Heart left ventricle (tissue), 13 donors: ENCODE data around the gene AK4.

ENCODE experiments used
- CTCF ChIP-seq, 12 donors: fragments of 200-600 bp; sonication (generic) in 4 of 12; IDR thresholded peaks; one replicate each; pipeline versions ENCODE4 v1.5.0 to v1.8.0; 2018 to 2022; ENCODE audit warnings: antibody characterized with exemption in 12 of 12, mild to moderate bottlenecking in 5 of 12
- POLR2A ChIP-seq, 2 donors: fragments of 450-650 bp; IDR thresholded peaks; one replicate each; pipeline ENCODE4 v1.6.1; 2017; ENCODE audit warnings: antibody characterized with exemption in 2 of 2, mild to moderate bottlenecking in 2 of 2, moderate library complexity in 2 of 2
- donor health status: ischemic (EF 13 %, LVEDD 7.1; RV severe dilation, severe dysfunction).
- donor health status: DM: no; HTN: yes; CAD: no.
- donor health status: DM: no; HTN: no; CAD: no.
- donor health status: ischemic (EF 25% LVEDD 6.9; RV normal size, moderate dysfunction).
- donor health status: ischemic (EF 25% LVEDD 5.7; RV mildly dilated, moderate dysfunction).
- donor health status: ischemic (EF 35%, LVEDD 5.7; RV mildly dilated, moderate dysfunction).
- donor health status: nonischemic (EF 11% LVEDD 7.7; RV severe dilation, severe dysfunction).
- donor health status: DM: yes; HTN: yes; CAD: no.
- donor health status: PGD.
- donor health status: ischemic (EF 29% LVEDD 5.4; RV normal size, mild dysfunction).
- donor health status: nonischemic (EF 23%, LVEDD 6.1; RV moderate dilation, normal function).

GRCh38 chr1:65230731-65231481 lies 82.9 kb downstream of the AK4 start:
- TF ChIP-seq CTCF (IDR thresholded peaks at IDR 0.05), result no peak
- no peak for TF ChIP-seq POLR2A (IDR thresholded peaks at IDR 0.05)
